GM19238 (cell line): ENCODE measurements around the gene ATP5F1A.

Experiments
- DNase-seq: peaks from one replicate; pipeline ENCODE4 v3.0.0; 2011; ENCODE audit warnings: low spot score; ENCODE audit not compliant: insufficient read length

Gene ATP5F1A

DNA sequence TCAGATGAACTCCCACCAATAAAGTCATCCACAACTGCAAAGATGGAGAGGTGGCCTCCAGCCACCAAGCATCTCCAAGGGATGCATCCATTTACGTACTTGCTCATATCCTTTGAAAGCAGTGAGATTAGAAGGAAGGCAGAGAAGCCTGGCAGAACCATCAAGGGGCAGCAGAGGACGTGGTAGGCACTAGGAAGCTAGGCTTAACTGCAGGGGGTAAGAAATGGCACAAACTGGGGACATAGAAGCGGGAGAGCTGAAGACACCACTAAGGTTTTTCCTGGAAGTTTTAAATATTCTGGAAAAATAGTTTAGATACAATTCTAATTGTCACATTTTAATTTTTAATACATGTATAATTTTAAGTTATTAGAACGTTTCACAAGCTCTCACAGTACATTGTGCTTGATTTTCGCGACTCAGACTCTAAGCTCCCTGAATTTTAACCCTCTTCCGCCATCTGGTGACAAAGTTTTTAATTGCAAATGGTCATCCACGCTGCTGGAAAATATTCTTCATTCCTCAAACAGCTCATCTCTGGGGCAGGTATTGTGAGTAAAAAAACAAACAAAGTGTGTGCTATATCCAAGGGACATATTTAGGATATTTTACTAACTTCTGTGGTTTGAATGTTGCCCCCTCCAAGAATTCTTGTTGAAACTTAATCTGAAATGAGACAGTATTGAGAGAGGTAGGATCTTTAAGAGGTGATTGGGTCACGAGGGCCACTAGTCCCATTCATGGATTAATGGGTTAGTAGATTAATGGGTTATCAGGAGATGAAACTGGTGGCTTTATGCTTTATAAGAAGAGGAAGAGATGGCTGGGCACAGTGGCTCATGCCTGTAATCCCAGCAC is 24.4 kb downstream of the ATP5F1A start:
- DNase-seq: no peak

- no peak for DNase-seq
These were observed 25.1 kb downstream of the ATP5F1A start for GRCh38 chr18:46072959-46073358.

GRCh38 chr18:46072376-46072867 is 25.7 kb downstream of the ATP5F1A start:
- no peak for DNase-seq

GRCh38 chr18:46071653-46072375 is 26.3 kb downstream of the ATP5F1A start, which contains the start of gene PSTPIP2:
Gene PSTPIP2, minus strand, starts transcription at chr18:46072260. Its CDS starts 72 bp downstream, at chr18:46072188.
- peak; percentile 32 for DNase-seq

DNA sequence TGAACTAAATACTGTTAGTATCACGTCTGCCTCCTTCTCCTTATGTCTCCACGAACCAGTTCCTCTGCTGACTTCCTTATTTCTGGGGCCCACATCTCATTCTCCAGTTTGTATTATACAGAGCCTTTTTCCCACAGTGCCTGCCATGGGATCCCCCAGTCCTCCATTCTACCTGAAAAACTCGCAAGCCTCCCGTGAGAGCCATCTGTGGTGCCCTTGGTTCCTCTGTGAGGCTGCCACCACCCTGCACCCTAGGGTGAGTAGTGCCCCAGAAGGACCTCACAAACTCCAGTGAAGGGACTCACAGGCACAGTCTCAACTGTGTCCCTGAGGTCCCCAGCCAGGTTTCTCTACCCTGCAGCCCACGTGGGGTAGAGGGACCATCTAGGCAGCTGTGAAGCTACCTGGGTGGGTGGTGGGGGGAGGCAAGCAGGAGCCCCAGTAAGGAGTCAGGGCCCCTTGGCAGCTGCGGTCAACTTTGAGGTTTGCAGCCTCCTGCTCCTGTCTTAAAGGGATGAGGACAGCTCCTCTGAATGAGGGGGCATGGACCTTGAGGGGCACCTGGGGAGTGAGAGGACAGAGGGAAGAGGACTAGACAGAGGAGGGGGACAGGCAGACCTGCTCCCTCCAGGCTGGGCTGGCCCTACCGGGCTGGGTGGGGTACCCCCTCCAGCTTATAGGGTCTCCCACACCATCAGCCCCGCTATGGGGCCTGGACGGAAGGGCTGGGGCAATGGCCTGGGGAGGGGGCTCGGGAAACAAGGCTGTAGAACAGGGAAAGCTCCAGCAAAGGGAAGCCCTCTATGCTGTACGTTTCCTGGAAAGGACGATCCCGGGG is 27.1 kb downstream of the ATP5F1A start:
- DNase-seq: no peak

GRCh38 chr18:46070232-46070631 is 27.9 kb downstream of the ATP5F1A start:
- DNase-seq: no peak

DNA sequence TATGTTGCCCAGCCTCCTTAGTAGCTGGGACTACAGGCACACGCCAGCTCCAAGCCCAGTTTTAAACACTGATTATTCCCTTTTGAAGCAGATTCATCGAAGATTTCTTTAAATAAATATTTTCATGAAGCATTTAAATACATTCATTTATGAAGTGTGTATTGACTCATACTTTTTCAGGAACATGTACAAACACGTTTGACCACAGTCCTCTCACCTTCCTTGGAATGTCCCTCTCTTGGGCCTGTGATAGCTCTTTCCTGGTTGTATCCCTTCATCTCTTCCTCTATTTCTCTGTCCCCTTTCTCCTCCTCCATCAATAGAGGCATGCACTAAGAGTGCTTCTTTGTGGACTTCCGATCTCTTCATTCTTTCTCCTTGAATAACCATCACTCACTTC is 28.6 kb downstream of the ATP5F1A start:
- DNase-seq: no peak

GRCh38 chr18:46068763-46069162 is 29.3 kb downstream of the ATP5F1A start:
- no peak for DNase-seq

DNA sequence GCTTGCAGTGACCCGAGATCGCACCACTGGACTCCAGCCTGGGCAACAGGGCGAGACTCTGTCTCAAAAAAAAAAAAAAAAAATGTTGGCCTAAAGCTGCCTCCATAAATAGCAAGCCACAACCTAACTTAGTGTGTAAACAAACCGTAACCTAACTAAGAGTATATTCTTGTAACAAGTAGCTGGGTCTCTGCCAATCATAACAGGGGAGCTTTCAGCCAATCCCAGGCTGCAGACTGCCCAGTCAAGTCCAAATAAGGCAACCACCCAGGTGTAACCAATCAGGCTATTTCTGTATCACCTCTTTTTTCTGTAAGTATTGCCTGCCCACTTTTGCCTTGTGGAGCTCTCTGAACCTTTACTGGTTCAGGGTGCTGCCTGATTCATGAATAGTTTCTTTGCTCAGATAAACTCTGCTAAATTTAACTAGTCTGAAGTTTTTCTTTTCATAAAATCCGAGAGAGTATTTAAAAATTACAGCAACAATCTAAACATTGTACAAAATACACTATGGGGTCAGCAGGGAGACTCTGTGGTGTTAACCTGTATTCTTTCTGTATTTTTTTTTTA is 30.6 kb downstream of the ATP5F1A start:
- no peak for DNase-seq

GRCh38 chr18:46062781-46063180 is 35.3 kb downstream of the ATP5F1A start:
- no peak for DNase-seq

GRCh38 chr18:46061796-46062195 is 36.3 kb downstream of the ATP5F1A start:
- DNase-seq: no peak

DNA sequence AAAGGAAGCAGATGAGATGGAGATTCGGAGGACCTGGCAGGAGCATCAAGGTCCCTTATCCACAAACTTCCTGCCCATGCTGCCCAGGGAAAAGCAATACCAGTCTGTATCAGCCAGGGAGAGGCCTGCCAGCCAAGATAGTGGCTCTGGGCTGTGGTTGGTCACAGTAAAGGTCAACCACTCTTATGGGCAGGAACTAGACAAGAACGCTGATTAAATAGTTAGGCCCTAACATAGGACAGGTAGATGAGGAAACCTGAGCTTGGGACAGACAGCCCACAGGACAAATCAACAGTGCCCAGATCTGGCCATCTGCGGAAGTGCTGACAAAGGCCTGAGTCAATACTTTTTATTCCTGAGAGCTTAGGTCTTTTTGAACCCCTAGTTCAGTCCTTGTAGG is 36.7 kb downstream of the ATP5F1A start:
- no peak for DNase-seq

DNA sequence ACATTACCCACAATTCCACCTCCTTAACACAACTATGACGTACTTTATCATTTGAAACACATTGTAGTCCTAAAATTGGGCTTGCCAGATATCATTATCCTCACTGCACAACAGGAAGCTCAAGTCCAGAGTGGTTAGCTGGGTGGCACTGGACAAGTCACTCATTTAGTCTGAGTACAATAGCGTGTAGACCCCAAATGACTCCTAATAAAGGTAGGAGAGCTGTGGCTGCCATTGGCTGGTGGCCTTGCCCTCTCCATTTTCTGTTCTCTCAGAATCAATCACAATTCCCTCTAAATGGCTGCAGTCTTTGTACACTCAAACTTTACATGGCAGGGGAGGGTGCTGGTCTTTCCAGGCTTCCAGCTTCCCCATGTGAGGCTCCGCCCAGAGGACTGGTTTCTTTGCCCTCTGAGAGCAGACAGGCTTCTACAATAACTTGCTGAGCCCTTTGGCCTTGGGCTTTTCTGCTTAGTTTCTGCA is 37.7 kb downstream of the ATP5F1A start:
- DNase-seq: no peak

DNA sequence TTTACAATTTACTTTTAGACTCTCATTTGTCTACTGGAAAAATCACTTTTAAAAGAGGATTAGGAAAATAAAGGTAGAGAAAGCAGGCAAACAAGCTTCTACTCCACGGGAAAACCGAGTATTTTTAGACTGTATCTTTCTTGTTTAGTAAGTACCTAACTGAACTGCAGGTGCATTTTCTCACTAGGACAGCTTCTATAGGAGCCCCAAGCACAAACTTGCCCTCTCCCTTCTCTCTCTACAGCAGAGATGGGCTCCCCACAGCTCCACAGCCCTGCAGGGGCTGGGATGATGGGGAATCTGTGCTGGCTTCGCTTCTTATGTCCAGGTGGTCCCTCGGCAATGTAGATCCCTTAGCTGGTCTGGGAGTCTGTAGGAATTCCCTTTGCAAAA is 42.3 kb downstream of the ATP5F1A start:
- DNase-seq: no peak

GRCh38 chr18:46054956-46055837 is 42.9 kb downstream of the ATP5F1A start:
- no peak for DNase-seq

- DNase-seq: no peak
These were observed 44.6 kb downstream of the ATP5F1A start for GRCh38 chr18:46053368-46054095.

DNA sequence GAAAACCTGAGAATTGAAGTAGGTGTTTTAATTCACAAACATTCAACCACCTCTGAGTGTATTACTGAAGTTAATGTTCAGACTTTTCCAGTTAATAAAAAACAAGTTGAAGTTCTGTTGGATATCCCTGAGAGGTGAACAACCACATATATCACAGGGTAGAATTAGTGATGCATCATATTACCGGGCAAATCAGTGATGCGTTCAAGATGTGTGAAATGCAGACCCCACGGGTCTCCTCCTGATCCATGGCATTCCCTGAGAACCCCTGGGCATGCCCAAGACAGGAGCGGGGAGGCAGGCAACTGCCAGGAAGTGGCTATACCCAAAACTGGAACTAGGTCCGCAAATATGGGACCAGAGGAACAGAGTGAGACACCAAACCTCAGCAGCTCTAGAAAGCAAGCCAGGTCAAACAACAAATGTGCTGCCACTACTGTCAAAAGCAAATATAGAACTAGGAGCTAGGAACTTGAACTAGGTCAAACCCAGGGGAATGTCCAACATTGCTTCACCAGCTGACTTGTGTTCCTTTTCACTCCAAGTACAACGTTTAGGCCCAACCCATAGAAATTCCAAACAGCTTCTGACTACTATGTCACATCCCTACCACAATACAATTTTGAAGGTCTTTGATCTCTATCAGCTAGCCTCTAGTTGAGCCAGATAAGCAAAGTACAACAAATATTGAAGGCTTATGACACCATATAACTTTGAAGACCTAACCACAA is 46.2 kb downstream of the ATP5F1A start:
- DNase-seq: no peak

GRCh38 chr18:46050268-46050667 is 47.8 kb downstream of the ATP5F1A start:
- DNase-seq: no peak

- no peak for DNase-seq
These were observed 49.5 kb downstream of the ATP5F1A start for GRCh38 chr18:46048641-46049040.
